Esophagus squamous epithelium (tissue), 4 donors: Measurements from ENCODE around the gene SGTA.

ENCODE experiments used
- CTCF ChIP-seq, 6 experiments: fragments of 450-650 bp in 4 of 6; fragments of 200-600 bp in 2 of 6; sonication (generic) in 2 of 6; IDR thresholded peaks; one replicate each; pipeline ENCODE4 v1.5.1; 2016 to 2019; ENCODE audit warnings: antibody characterized with exemption in 6 of 6, mild to moderate bottlenecking in 4 of 6, moderate library complexity in 4 of 6
- POLR2A ChIP-seq, 4 donors: fragments of 450-650 bp; IDR thresholded peaks; one replicate each; pipeline ENCODE4 v1.6.1; 2017; ENCODE audit warnings: antibody characterized with exemption in 4 of 4, mild to moderate bottlenecking in 4 of 4, moderate library complexity in 3 of 4

- TF ChIP-seq CTCF (IDR thresholded peaks at IDR 0.05) (no peak), POLR2A (IDR thresholded peaks at IDR 0.05) (no peak)
Observed at GRCh38 chr19:2787115-2787514, 4.0 kb upstream of the SGTA start.
